Smooth muscle cell (in vitro differentiated cells): ENCODE measurements around the gene COA5. TPM values are rescaled to one million over a fixed set of nuclear protein-coding genes. Genes with fewer than 3 reads are reported as not detected.

Experiments used
- DNase-seq: peaks from one replicate; lab custom pipeline; 2025; ENCODE audit not compliant: unreplicated experiment; lab: John Stamatoyannopoulos, UW
- H2AFZ ChIP-seq: fragments of 200-600 bp; sonication (generic); 2 replicates; pipeline ENCODE4 v1.6.0; 2016; ENCODE audit warnings: antibody characterized with exemption, low read depth, mild to moderate bottlenecking
- H3F3A ChIP-seq: fragments of 200-600 bp; sonication (generic); 2 replicates; pipeline ENCODE4 v1.6.0; 2017; ENCODE audit warnings: antibody characterized with exemption, low read depth
- H3K27ac ChIP-seq: fragments of 200-600 bp; sonication (generic); 2 replicates; pipeline ENCODE4 v1.5.1; 2016; ENCODE audit warnings: low read depth, mild to moderate bottlenecking
- H3K27me3 ChIP-seq: fragments of 200-600 bp; sonication (generic); 2 replicates; pipeline ENCODE4 v1.6.1; 2016; ENCODE audit warnings: low read depth, mild to moderate bottlenecking
- H3K36me3 ChIP-seq: fragments of 200-600 bp; sonication (generic); 2 replicates; pipeline ENCODE4 v1.5.1; 2016; ENCODE audit warnings: low read depth
- H3K4me1 ChIP-seq: fragments of 200-600 bp; sonication (generic); 2 replicates; pipeline ENCODE4 v1.5.1; 2016; ENCODE audit warnings: low read depth
- H3K4me2 ChIP-seq: fragments of 200-600 bp; sonication (generic); 2 replicates; pipeline ENCODE4 v1.6.0; 2016; ENCODE audit warnings: mild to moderate bottlenecking
- H3K4me3 ChIP-seq: fragments of 200-600 bp; sonication (generic); 2 replicates; pipeline ENCODE4 v1.5.1; 2016; ENCODE audit warnings: mild to moderate bottlenecking
- H3K79me2 ChIP-seq: fragments of 200-600 bp; sonication (generic); 2 replicates; pipeline ENCODE4 v1.6.0; 2016; ENCODE audit warnings: low read depth, mild to moderate bottlenecking
- H3K9ac ChIP-seq: fragments of 200-600 bp; sonication (generic); 2 replicates; pipeline ENCODE4 v1.6.0; 2016; ENCODE audit warnings: low read depth
- H3K9me3 ChIP-seq: fragments of 200-600 bp; sonication (generic); replicated peaks from 2 replicates; pipeline ENCODE4 v1.5.1; 2016; ENCODE audit warnings: low read depth
- H4K20me1 ChIP-seq: fragments of 200-600 bp; sonication (generic); 2 replicates; pipeline ENCODE4 v1.6.0; 2016; ENCODE audit warnings: low read depth
- CTCF ChIP-seq: fragments of 200-600 bp; sonication (generic); IDR thresholded peaks from 2 replicates; pipeline ENCODE4 v1.5.1; 2017; ENCODE audit warnings: borderline replicate concordance, mild to moderate bottlenecking, antibody characterized with exemption; ENCODE audit not compliant: insufficient read depth, poor library complexity, severe bottlenecking
- WGBS: methylation state at CpG from one replicate; pipeline ENCODE4 v1.1.7; 2016; ENCODE audit warnings: low lambda C conversion rate; 5-methylcytosine and 5-hydroxymethylcytosine counted together
- polyA plus RNA-seq: library from polyadenylated mRNA; unstranded; fragments of >200 nt; fragmentation: Nextera tagmentation; extraction: Ambion mirVana; gene quantifications from 2 replicates; pipeline ENCODE4 v1.2.1, GENCODE V29; 2016
- total RNA-seq: library from RNA; depleted of rRNA; stranded (reverse); fragments of >200 nt; gene quantifications from 2 replicates; pipeline ENCODE4 v1.2.3, GENCODE V29; 2014

Gene COA5
- total and polyA plus RNA-seq, 2 experiments from 2014 or later: 20.1 to 27.8 TPM

- no peak for TF ChIP-seq CTCF
These were observed 15.7 kb downstream of the COA5 start for GRCh38 chr2:98592565-98592964.

GRCh38 chr2:98589489-98589888 is 18.8 kb downstream of the COA5 start:
- Histone ChIP-seq H3K4me3 (no peak overlapping the region), H3K27ac (no peak overlapping the region), H3K36me3 (no peaks in the 10 kb centered on the region)

More at GRCh38 chr2:98592565-98592964, 15.7 kb downstream of the COA5 start:
- Histone ChIP-seq H3K27ac (no peak overlapping the region), H3K9me3 (no peaks in the 10 kb centered on the region), H3F3A (no peaks in the 10 kb centered on the region), H4K20me1 (no peaks in the 10 kb centered on the region), H3K36me3 (no peaks in the 10 kb centered on the region), H2AFZ (no peak overlapping the region), H3K4me1 (no peaks in the 10 kb centered on the region), H3K4me3 (no peak overlapping the region), H3K79me2 (no peaks in the 10 kb centered on the region), H3K27me3 (no peaks in the 10 kb centered on the region), H3K4me2 (no peak overlapping the region), H3K9ac (no peak overlapping the region)
- no peak for DNase-seq
- WGBS: 97% methylated on average over 8 of the region's 8 CpGs

GRCh38 chr2:98588880-98589431 is 19.4 kb downstream of the COA5 start:
- 89% methylated on average over 4 of the region's 4 CpGs for WGBS

More at GRCh38 chr2:98589489-98589888, 18.8 kb downstream of the COA5 start:
- no peaks in the 10 kb centered on the region for H3K79me2 ChIP-seq
- H2AFZ ChIP-seq: no peak overlapping the region
- H3K4me1 ChIP-seq: no peaks in the 10 kb centered on the region
- DNase-seq: no peak
- no peaks in the 10 kb centered on the region for H3K9me3 ChIP-seq
- TF ChIP-seq CTCF: no peak
- no peak overlapping the region for H3K4me2 ChIP-seq
- no peak overlapping the region for H3K9ac ChIP-seq
- 96% methylated on average over 4 of the region's 4 CpGs for WGBS
- H3F3A ChIP-seq: no peaks in the 10 kb centered on the region
- H3K27me3 ChIP-seq: no peaks in the 10 kb centered on the region
- H4K20me1 ChIP-seq: no peaks in the 10 kb centered on the region

More at GRCh38 chr2:98588880-98589431, 19.4 kb downstream of the COA5 start:
- Histone ChIP-seq H3K4me1 (no peaks in the 10 kb centered on the region), H3K36me3 (no peaks in the 10 kb centered on the region), H3K4me2 (no peak overlapping the region), H3K4me3 (no peak overlapping the region), H3F3A (no peaks in the 10 kb centered on the region), H2AFZ (no peak overlapping the region), H3K9me3 (no peaks in the 10 kb centered on the region), H3K27me3 (no peaks in the 10 kb centered on the region), H4K20me1 (no peaks in the 10 kb centered on the region), H3K27ac (no peak overlapping the region), H3K79me2 (no peaks in the 10 kb centered on the region), H3K9ac (no peak overlapping the region)
- no peak for TF ChIP-seq CTCF
- DNase-seq: no peak
